GM15510 (cell line): ENCODE measurements around the gene PRKG1.

Experiments
- POLR2A ChIP-seq: IDR thresholded peaks from 3 replicates; pipeline ENCODE4 v1.6.1; 2011; ENCODE audit warnings: borderline replicate concordance; ENCODE audit not compliant: insufficient read length; ENCODE audit errors: extremely low read depth

PRKG1 gene

GRCh38 chr10:51297438-51297837 lies 223.2 kb downstream of the PRKG1 start:
- no peak for TF ChIP-seq POLR2A

DNA sequence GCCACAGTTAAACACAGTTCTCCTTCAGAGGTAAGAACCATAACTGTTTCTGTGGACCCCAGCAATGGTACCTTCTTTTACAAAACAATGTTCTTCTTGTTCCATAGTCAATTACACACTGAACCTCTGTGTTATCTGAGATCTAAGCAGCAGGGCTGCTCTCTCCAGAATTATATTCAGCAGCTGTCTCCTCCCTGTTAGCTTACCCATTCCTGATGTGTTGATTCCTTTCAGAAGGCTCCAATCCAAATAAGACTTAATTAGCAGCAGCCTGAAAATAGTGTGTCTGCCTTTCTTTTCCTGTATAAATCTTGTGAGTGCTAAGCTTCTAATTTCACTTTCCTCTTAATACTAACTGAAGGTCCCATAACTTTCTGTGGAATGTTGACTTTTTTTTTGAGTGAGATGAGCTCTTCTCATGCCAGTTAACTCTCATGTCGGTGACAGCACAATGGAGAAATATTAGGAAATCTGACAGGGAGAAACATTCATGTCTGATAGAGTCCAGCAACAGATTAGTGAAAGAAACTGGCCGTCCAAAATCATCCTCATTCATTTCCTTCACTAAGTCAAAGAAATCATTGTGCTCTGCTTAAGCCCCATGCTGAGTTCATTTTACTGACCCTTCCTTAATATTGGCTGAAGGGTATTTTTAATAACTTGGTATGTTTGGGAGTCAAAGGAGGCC lies 226.5 kb downstream of the PRKG1 start:
- TF ChIP-seq POLR2A = no peak

GRCh38 chr10:51301644-51302043 lies 227.4 kb downstream of the PRKG1 start:
- TF ChIP-seq POLR2A = no peak

GRCh38 chr10:51302316-51302715 lies 228.0 kb downstream of the PRKG1 start:
- no peak for TF ChIP-seq POLR2A

GRCh38 chr10:51308116-51308515 lies 233.8 kb downstream of the PRKG1 start:
- no peak for TF ChIP-seq POLR2A

GRCh38 chr10:51311228-51311627 lies 236.9 kb downstream of the PRKG1 start:
- TF ChIP-seq POLR2A = no peak

DNA sequence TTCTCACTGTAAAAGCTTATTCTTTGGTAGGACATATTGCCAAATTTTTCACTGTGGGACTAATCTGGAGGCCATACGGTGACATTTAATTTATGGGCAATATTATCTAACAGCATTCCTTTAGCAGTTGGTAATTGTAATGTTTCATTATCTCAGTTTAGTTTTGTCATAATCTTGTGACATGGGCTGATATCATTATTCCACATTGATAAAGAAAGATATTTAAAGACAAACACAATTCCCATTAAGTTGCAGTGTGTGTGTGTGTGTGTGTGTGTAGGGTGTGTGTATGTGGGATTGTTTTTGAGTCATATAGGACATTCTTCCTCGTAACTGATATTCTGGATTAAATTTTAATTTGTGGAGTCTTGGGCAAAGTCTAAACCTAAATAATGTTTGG lies 238.5 kb downstream of the PRKG1 start:
- TF ChIP-seq POLR2A = no peak

DNA sequence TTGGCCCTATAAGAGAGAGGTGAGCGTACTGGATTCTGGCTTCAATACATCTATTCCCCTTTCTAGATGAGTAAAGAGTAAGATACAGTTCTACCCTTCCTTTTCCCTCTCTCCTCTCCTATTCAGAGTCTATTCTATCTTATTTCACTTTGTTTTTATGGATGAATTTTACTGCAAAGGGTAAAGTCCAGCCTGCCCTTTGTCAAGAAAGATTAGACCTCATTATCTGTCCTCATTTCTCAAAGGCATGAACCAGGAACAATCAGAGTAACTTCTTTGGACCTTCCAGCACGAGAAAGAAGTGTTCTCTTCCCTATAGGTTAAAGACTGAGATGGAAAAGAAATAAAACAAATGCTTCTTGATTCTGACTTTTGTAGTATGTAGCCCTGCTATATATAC lies 239.0 kb downstream of the PRKG1 start:
- TF ChIP-seq POLR2A = no peak

GRCh38 chr10:51313773-51314478 lies 239.6 kb downstream of the PRKG1 start:
- TF ChIP-seq POLR2A = no peak

DNA sequence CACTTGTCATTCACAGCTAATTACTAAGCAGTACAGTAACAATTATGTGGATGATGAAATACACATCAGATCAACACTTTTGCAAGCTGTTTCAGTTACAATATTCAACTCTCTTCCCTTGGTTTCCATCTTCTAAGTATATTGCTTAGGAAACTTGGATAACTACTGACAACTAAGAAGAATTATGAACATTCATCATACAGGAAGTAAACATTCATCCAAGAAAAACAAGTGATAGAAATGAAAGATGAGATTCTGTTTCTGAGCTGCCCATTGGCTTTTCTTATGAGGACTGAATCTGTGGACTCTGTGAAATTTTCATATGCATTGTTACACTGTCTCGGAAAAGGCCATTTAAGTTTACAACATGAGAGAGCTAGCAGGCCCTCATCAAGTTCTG lies 240.2 kb downstream of the PRKG1 start:
- no peak for TF ChIP-seq POLR2A

- TF ChIP-seq POLR2A = no peak
Observed at GRCh38 chr10:51318399-51319172, 244.3 kb downstream of the PRKG1 start.

DNA sequence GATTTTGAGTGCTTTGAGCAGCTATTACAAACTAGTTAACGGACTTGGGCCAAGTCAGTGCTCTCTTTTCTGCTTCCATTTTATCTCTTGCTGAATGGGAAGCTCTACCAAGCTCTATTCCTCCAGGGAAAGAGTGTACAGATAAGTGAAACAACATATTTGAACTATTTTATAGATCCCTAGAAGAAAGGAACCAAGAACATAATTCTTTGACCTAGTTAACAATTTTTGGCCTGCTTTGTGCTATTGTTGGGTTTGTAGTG lies 244.8 kb downstream of the PRKG1 start:
- TF ChIP-seq POLR2A = no peak

DNA sequence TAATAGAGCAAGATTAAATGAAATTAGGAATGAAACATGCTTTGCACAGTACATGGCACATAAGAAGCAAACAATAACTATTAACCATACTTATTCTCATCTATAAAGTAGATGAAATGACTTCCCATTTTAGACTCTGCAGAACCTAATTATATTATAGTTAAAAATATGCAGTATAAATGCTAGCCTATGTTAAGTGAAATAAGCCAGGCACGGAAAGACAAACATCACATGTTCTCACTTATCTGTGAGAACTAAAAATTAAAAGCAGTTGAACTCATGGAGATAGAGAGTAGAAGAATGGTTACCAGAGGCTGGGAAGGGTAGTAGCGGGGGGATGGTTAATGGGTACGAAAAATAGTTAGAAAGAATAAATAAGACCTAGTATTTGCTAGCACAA lies 247.0 kb downstream of the PRKG1 start:
- TF ChIP-seq POLR2A = no peak

GRCh38 chr10:51321980-51322379 lies 247.7 kb downstream of the PRKG1 start:
- TF ChIP-seq POLR2A = no peak

GRCh38 chr10:51325649-51326048 lies 251.4 kb downstream of the PRKG1 start:
- TF ChIP-seq POLR2A = no peak

DNA sequence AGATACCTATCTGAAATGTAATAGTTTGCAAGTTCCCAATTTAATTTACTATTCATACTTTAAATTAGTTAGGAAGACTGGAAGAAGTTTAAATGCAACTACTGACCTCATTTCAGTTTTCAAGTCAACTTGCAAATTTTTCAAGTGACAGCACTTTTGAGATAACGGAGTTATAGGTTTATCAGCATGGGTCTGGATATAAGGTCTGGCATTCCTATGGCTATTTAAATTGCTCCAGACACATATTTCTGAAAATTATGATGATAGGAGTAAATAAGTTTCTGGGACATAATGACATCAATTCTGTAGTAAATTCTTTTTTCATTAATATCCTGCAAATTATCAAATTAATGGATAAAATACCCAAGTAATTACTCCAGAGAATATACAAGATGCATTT lies 251.9 kb downstream of the PRKG1 start:
- TF ChIP-seq POLR2A = no peak

GRCh38 chr10:51327432-51327831 lies 253.1 kb downstream of the PRKG1 start:
- no peak for TF ChIP-seq POLR2A

DNA sequence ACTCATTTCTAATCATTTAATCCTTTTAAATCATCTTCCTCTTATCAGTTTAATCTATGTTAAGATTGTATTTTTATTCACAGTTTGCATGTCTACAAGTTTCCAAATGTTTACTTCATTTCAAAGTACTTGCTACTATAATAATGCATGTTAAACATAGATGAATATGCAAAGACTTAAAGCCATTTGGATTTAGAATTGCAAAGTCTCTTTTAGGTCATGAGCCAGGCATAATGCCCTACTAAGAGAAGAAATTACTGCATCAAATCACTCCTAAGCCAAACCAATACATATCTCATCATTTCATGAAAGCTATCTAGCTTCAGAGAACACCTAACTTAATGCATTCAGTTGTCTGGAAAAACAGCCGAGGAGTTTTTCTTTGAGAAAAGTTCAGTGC lies 266.1 kb downstream of the PRKG1 start:
- no peak for TF ChIP-seq POLR2A
